Mononuclear cell (primary cell): Measurements from ENCODE around the gene HOXC13. TPM values are rescaled to one million over a fixed set of nuclear protein-coding genes. Genes with fewer than 3 reads are reported as not detected.

Source experiments
- H3K27me3 ChIP-seq: 2 replicates; pipeline ENCODE4 v1.6.0; 2011; ENCODE audit warnings: low read length, control low read depth; ENCODE audit not compliant: insufficient read depth
- H3K4me1 ChIP-seq: 2 replicates; pipeline ENCODE4 v1.5.1; 2011; ENCODE audit warnings: mild to moderate bottlenecking, low read length, control low read depth; ENCODE audit not compliant: insufficient read depth
- H3K4me3 ChIP-seq: 2 replicates; pipeline ENCODE4 v1.5.1; 2011; ENCODE audit warnings: mild to moderate bottlenecking, low read length, moderate library complexity
- H3K9me3 ChIP-seq: 2 replicates; pipeline ENCODE4 v1.5.1; 2011; ENCODE audit warnings: low read depth, mild to moderate bottlenecking, control low read depth, low read length
- total RNA-seq: library from RNA; depleted of rRNA; stranded (reverse); fragments of >200 nt; gene quantifications from one replicate; pipeline ENCODE4 v1.2.3, GENCODE V29; 2012

The HOXC13 gene
- total RNA-seq, 1 donor: not detected

GRCh38 chr12:53976823-53977595 lies 38.4 kb downstream of the HOXC13 start:
- Histone ChIP-seq H3K27me3 (peaks cover 95% of the 10 kb centered on the region), H3K4me3 (no peak overlapping the region), H3K9me3 (no peaks in the 10 kb centered on the region), H3K4me1 (peaks cover 20% of the 10 kb centered on the region)

- H3K4me3 ChIP-seq: no peak overlapping the region
- no peaks in the 10 kb centered on the region for H3K9me3 ChIP-seq
- peaks cover 20% of the 10 kb centered on the region for H3K4me1 ChIP-seq
- peaks cover 95% of the 10 kb centered on the region for H3K27me3 ChIP-seq
Observed at GRCh38 chr12:53977596-53978445, 39.2 kb downstream of the HOXC13 start.

GRCh38 chr12:53978477-53979356 lies 40.1 kb downstream of the HOXC13 start:
- peaks cover 15% of the 10 kb centered on the region for H3K4me1 ChIP-seq
- peaks cover 95% of the 10 kb centered on the region for H3K27me3 ChIP-seq
- no peak overlapping the region for H3K4me3 ChIP-seq
- no peaks in the 10 kb centered on the region for H3K9me3 ChIP-seq

GRCh38 chr12:53980104-53980801 lies 41.6 kb downstream of the HOXC13 start:
- Histone ChIP-seq H3K27me3 (peaks cover 94% of the 10 kb centered on the region), H3K4me3 (no peak overlapping the region), H3K4me1 (peaks cover 13% of the 10 kb centered on the region), H3K9me3 (no peaks in the 10 kb centered on the region)

GRCh38 chr12:53980802-53981496 lies 42.3 kb downstream of the HOXC13 start:
- Histone ChIP-seq H3K4me3 (no peak overlapping the region), H3K27me3 (peaks cover 94% of the 10 kb centered on the region), H3K9me3 (no peaks in the 10 kb centered on the region), H3K4me1 (peaks cover 18% of the 10 kb centered on the region)

- H3K9me3 ChIP-seq: no peaks in the 10 kb centered on the region
- peaks cover 23% of the 10 kb centered on the region for H3K4me1 ChIP-seq
- H3K27me3 ChIP-seq: peaks cover 94% of the 10 kb centered on the region
- no peak overlapping the region for H3K4me3 ChIP-seq
Observed at GRCh38 chr12:53981634-53982565, 43.3 kb downstream of the HOXC13 start.

GRCh38 chr12:53982648-53983567 lies 44.3 kb downstream of the HOXC13 start:
- H3K9me3 ChIP-seq: no peaks in the 10 kb centered on the region
- H3K4me3 ChIP-seq: no peak overlapping the region
- H3K4me1 ChIP-seq: peaks cover 23% of the 10 kb centered on the region
- H3K27me3 ChIP-seq: peaks cover 94% of the 10 kb centered on the region

- H3K4me3 ChIP-seq: no peak overlapping the region
- H3K4me1 ChIP-seq: peaks cover 23% of the 10 kb centered on the region
- no peaks in the 10 kb centered on the region for H3K9me3 ChIP-seq
- H3K27me3 ChIP-seq: peaks cover 96% of the 10 kb centered on the region
Observed at GRCh38 chr12:53983568-53983949, 44.9 kb downstream of the HOXC13 start.

GRCh38 chr12:53983950-53984572 lies 45.4 kb downstream of the HOXC13 start:
- Histone ChIP-seq H3K4me3 (no peak overlapping the region), H3K27me3 (peaks cover 96% of the 10 kb centered on the region), H3K4me1 (peaks cover 27% of the 10 kb centered on the region), H3K9me3 (no peaks in the 10 kb centered on the region)

- no peak within 1 kb of the TSS for H3K4me3 ChIP-seq
- H3K27me3 ChIP-seq: peaks cover 96% of the 10 kb centered on the region
- peaks cover 34% of the 10 kb centered on the region for H3K4me1 ChIP-seq
- no peaks in the 10 kb centered on the region for H3K9me3 ChIP-seq
Observed at GRCh38 chr12:53984901-53985691, 46.5 kb downstream of the HOXC13 start, which contains the start of gene HOXC10. Gene HOXC10 (plus strand): TSS chr12:53985146. CDS start chr12:53985260, 114 bp downstream.

GRCh38 chr12:53985692-53985993 lies 47.0 kb downstream of the HOXC13 start:
- Histone ChIP-seq H3K9me3 (no peaks in the 10 kb centered on the region), H3K27me3 (peaks cover 96% of the 10 kb centered on the region), H3K4me3 (no peak overlapping the region), H3K4me1 (peaks cover 34% of the 10 kb centered on the region)
